Neural progenitor cell (in vitro differentiated cells): ENCODE results near the gene IL16. TPM values are rescaled to one million over a fixed set of nuclear protein-coding genes. Genes with fewer than 3 reads are reported as not detected.

Source experiments
- DNase-seq: peaks from one replicate; pipeline ENCODE4 v3.0.0-alpha.2; 2016; ENCODE audit warnings: low spot score
- H2AFZ ChIP-seq: fragments of 200-600 bp; sonication (generic); replicated peaks from 2 replicates; pipeline ENCODE4 v1.6.1; 2016; ENCODE audit warnings: antibody characterized with exemption
- H3F3A ChIP-seq: fragments of 200-600 bp; sonication (generic); 2 replicates; pipeline ENCODE4 v1.6.1; 2016; ENCODE audit warnings: antibody characterized with exemption, low read depth
- H3K27ac ChIP-seq: fragments of 200-600 bp; sonication (generic); 2 replicates; pipeline ENCODE4 v1.5.1; 2016; ENCODE audit warnings: mild to moderate bottlenecking
- H3K27me3 ChIP-seq: fragments of 200-600 bp; sonication (generic); 2 replicates; pipeline ENCODE4 v1.6.1; 2016; ENCODE audit warnings: mild to moderate bottlenecking, moderate library complexity
- H3K36me3 ChIP-seq: fragments of 200-600 bp; sonication (generic); 2 replicates; pipeline ENCODE4 v1.5.1; 2016
- H3K4me1 ChIP-seq: fragments of 200-600 bp; sonication (generic); 2 replicates; pipeline ENCODE4 v1.6.1; 2016; ENCODE audit warnings: mixed run types
- H3K4me2 ChIP-seq: fragments of 200-600 bp; sonication (generic); 2 replicates; pipeline ENCODE4 v1.6.1; 2016
- H3K4me3 ChIP-seq: fragments of 200-600 bp; sonication (generic); 2 replicates; pipeline ENCODE4 v1.5.1; 2016
- H3K79me2 ChIP-seq: fragments of 200-600 bp; sonication (generic); 2 replicates; pipeline ENCODE4 v1.6.1; 2016; ENCODE audit warnings: low read depth
- H3K9ac ChIP-seq: fragments of 200-600 bp; sonication (generic); 2 replicates; pipeline ENCODE4 v1.6.1; 2016
- H3K9me3 ChIP-seq: fragments of 200-600 bp; sonication (generic); 2 replicates; pipeline ENCODE4 v1.5.1; 2016; ENCODE audit warnings: low read depth
- H4K20me1 ChIP-seq: fragments of 200-600 bp; sonication (generic); 2 replicates; pipeline ENCODE4 v1.6.1; 2016; ENCODE audit warnings: low read depth
- H3K27ac Mint-ChIP-seq: 3 replicates; pipeline ENCODE4 v1.8.0; 2021; ENCODE audit warnings: mixed read lengths
- H3K27me3 Mint-ChIP-seq: 2 replicates; pipeline ENCODE4 v1.8.0; 2022; ENCODE audit warnings: low read depth, mild to moderate bottlenecking, inconsistent platforms, moderate library complexity, mixed read lengths; ENCODE audit not compliant: insufficient read depth
- H3K36me3 Mint-ChIP-seq: 3 replicates; pipeline ENCODE4 v1.8.0; 2021; ENCODE audit warnings: mixed read lengths
- H3K4me1 Mint-ChIP-seq: 3 replicates; pipeline ENCODE4 v1.8.0; 2021; ENCODE audit warnings: mixed read lengths
- H3K4me3 Mint-ChIP-seq: 3 replicates; pipeline ENCODE4 v1.8.0; 2021; ENCODE audit warnings: mild to moderate bottlenecking, moderate library complexity, mixed read lengths
- H3K9me3 Mint-ChIP-seq: 3 replicates; pipeline ENCODE4 v1.8.0; 2020; ENCODE audit warnings: mixed read lengths
- CTCF ChIP-seq: fragments of 200-600 bp; sonication (generic); IDR thresholded peaks from 2 replicates; pipeline ENCODE4 v1.5.1; 2017; ENCODE audit warnings: antibody characterized with exemption, mild to moderate bottlenecking
- EZH2 ChIP-seq: fragments of 200-600 bp; sonication (generic); IDR thresholded peaks from 2 replicates; pipeline ENCODE4 v1.6.1; 2017; ENCODE audit warnings: antibody characterized with exemption, mild to moderate bottlenecking, moderate library complexity
- EZH2phosphoT487 ChIP-seq: fragments of 200-600 bp; sonication (generic); IDR thresholded peaks from 2 replicates; pipeline ENCODE4 v1.6.1; 2017; ENCODE audit warnings: antibody characterized with exemption
- total RNA-seq: library from RNA; depleted of rRNA; stranded (reverse); fragments of >200 nt; gene quantifications from 2 replicates; pipeline ENCODE4 v1.2.3, GENCODE V29; 2015; ENCODE audit warnings: low replicate concordance

Gene IL16
- total RNA-seq, 1 donor from 2014 or later: not detected

DNA sequence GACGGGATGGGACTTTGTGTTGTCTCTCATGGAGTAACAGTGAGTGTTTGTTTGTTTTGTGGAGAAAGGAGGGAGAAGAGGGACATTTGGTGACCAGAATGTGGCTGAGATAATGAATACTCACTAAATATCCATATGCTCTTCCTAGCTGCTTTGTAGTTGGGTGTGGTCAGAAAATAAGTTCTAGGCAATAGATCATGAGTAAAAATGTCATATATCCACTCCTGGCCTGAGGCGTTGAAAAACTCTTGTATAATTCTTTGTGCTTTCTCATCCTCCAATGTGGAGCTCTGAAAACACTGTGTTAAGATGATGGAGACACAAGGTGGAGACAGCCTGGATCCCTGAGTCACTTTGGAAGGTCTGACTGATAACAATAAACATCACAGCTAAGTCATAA lies 28.0 kb upstream of the IL16 start:
- Histone ChIP-seq H2AFZ (no peak overlapping the region), H3K36me3 (no peaks in the 10 kb centered on the region), H3K4me2 (no peak overlapping the region), H3K9ac (no peak overlapping the region), H3K27ac (no peak overlapping the region), H4K20me1 (no peaks in the 10 kb centered on the region), H3K9me3 (no peaks in the 10 kb centered on the region), H3K27me3 (no peaks in the 10 kb centered on the region), H3F3A (peaks cover 3% of the 10 kb centered on the region), H3K79me2 (no peaks in the 10 kb centered on the region), H3K4me1 (no peaks in the 10 kb centered on the region), H3K4me3 (no peak overlapping the region)
- Mint-ChIP-seq H3K9me3 (peaks cover 8% of the 10 kb centered on the region), H3K27ac (no peak overlapping the region), H3K27me3 (peaks cover 6% of the 10 kb centered on the region), H3K36me3 (no peaks in the 10 kb centered on the region), H3K4me3 (no peak overlapping the region), H3K4me1 (peaks cover 4% of the 10 kb centered on the region)
- DNase-seq: no peak
- TF ChIP-seq EZH2: no peak
- no peak for TF ChIP-seq CTCF
- no peak for TF ChIP-seq EZH2phosphoT487

DNA sequence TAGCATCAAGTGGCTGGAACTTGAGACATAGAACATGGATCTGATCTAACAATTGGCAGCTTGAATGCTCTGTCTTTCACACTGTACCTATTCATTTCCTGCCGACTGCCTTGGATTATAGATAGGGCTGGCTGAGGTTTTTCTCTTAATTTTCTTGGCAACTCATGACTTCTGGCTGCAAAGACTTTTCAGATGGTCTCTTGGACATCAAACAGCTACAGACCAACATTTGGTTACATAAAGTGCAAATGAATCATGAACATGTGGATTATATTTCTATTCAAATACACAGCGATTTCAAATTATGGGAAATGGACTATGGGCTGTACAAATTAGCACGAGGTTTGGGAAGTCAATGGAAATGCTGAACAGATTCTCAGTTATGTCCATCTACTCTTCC lies 26.2 kb upstream of the IL16 start:
- Histone ChIP-seq H3K4me3 (no peak overlapping the region), H3K27me3 (no peaks in the 10 kb centered on the region), H3K36me3 (no peaks in the 10 kb centered on the region), H3K27ac (no peak overlapping the region), H4K20me1 (no peaks in the 10 kb centered on the region), H3K4me1 (peaks cover 9% of the 10 kb centered on the region), H3F3A (peaks cover 3% of the 10 kb centered on the region), H3K9me3 (no peaks in the 10 kb centered on the region), H3K79me2 (no peaks in the 10 kb centered on the region), H3K9ac (no peak overlapping the region), H2AFZ (no peak overlapping the region), H3K4me2 (no peak overlapping the region)
- Mint-ChIP-seq H3K9me3 (peaks cover 8% of the 10 kb centered on the region), H3K4me3 (no peak overlapping the region), H3K4me1 (peaks cover 4% of the 10 kb centered on the region), H3K36me3 (no peaks in the 10 kb centered on the region), H3K27ac (no peak overlapping the region), H3K27me3 (peaks cover 6% of the 10 kb centered on the region)
- TF ChIP-seq EZH2 (no peak), EZH2phosphoT487 (no peak), CTCF (no peak)
- DNase-seq: no peak

DNA sequence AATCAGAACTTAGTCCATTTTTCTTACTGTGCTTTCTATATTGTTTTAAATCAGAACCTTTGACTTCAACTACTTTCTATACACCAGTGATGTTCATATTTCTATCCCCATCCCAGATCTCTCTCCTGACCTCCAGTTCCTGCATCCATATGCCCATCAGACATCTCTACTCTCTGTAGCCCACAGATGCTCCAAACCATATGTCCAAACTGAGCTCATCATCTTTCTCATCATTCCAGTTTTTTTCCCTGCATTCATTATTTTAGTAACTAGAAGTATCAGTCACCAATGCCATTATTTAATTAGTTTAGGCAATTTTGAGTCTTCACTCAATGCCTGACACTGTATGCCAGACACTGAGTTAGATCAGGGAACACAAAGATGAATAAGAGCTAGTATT lies 25.4 kb upstream of the IL16 start:
- peaks cover 9% of the 10 kb centered on the region for H3K4me1 ChIP-seq
- peaks cover 4% of the 10 kb centered on the region for H3K4me1 Mint-ChIP-seq
- no peak overlapping the region for H3K27ac Mint-ChIP-seq

More for the DNA sequence above, 25.4 kb upstream of the IL16 start:
- Histone ChIP-seq H3K4me2 (no peak overlapping the region), H3K27ac (no peak overlapping the region), H3F3A (peaks cover 3% of the 10 kb centered on the region), H3K9ac (no peak overlapping the region), H4K20me1 (no peaks in the 10 kb centered on the region), H3K79me2 (no peaks in the 10 kb centered on the region), H2AFZ (no peak overlapping the region), H3K27me3 (no peaks in the 10 kb centered on the region), H3K36me3 (no peaks in the 10 kb centered on the region), H3K4me3 (no peak overlapping the region), H3K9me3 (no peaks in the 10 kb centered on the region)
- no peaks in the 10 kb centered on the region for H3K36me3 Mint-ChIP-seq
- peaks cover 6% of the 10 kb centered on the region for H3K27me3 Mint-ChIP-seq
- DNase-seq: no peak
- H3K9me3 Mint-ChIP-seq: peaks cover 8% of the 10 kb centered on the region
- TF ChIP-seq EZH2 (no peak), EZH2phosphoT487 (no peak), CTCF (no peak)
- H3K4me3 Mint-ChIP-seq: no peak overlapping the region
